HG03139 (cell line): ENCODE results near the gene AIFM3.

Experiments
- ATAC-seq: cut with Tn5 transposase; IDR thresholded peaks from one replicate; pipeline ENCODE4 v1.9.1; 2021; ENCODE audit not compliant: unreplicated experiment

Gene AIFM3

DNA sequence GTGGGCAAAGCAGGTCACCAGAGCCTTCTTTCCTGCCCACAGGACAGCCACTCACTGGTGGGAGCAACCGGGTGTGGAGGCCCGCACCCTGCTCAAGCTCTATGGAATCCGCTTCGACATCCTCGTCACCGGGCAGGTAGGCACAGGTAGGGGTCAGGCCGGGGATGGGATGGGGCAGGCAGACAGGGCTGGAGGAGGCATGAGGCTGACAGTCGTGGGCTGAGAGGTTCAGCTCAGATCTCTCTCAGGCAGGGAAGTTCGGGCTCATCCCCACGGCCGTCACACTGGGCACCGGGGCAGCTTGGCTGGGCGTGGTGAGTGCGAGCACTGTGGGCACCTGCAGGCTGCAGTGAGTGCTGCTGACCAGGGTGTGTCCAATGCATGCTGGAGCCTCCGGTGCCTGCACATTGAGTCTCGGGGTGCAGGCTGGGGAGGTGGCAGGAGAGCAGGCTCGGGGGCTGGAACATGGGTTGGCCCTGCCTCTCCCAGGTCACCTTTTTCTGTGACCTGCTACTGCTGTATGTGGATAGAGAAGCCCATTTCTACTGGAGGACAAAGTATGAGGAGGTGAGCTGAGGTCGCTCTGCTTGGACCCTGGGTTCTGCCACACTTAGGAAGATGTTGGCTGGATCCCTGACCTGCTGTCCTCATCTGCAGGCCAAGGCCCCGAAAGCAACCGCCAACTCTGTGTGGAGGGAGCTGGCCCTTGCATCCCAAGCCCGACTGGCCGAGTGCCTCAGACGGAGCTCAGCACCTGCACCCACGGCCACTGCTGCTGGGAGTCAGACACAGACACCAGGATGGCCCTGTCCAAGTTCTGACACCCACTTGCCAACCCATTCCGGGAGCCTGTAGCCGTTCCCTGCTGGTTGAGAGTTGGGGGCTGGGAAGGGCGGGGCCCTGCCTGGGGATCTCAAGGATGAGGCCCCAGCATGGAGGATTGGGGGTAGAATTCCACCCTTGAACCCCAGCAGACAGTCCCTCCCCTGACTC is 59.0 kb downstream of the AIFM3 start:
- ATAC-seq = no peak

DNA sequence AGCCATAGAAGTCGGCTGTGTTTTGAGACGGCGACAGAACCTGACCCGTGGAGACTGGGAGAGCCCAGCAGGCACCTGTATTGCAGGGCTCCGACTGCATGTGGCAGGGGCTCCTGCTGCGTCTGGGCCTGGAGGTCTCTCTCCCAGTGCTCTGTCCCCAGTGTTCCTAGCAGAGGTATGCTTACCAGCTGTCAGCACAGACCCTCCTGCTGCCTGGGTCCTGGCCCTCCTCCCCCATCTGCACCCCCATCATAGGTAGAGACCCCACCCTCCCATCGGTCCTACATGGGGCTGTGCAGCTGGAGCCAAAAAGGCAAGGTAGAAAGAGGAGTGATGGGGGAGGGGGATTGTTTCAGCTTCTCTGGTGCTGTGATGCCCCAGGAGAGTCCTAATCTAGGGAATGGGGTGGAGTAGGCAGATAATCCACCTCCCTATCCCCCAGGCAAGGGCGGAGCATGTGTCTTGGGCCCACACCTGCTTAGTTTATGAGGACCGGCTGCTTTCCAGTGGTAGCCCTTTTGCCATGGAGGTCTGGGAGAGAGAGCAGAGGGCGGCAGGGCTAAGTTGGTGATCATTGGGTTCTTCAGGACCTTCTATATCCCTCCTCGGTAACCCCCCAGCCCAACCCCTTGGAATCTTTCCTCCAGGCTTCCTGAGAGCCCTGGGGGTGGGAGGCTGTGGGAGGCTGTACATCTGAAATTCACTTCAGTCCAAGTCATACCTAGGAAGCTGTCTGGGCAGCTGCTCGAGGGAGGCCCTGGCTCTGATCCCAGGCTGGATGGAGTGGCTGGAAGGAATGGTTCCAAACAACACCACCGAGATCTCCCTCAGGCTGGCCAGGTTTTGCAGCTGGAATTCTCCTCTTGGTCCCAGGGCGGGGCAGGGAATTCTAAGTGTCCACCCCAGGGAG is 60.0 kb downstream of the AIFM3 start:
- no peak for ATAC-seq

DNA sequence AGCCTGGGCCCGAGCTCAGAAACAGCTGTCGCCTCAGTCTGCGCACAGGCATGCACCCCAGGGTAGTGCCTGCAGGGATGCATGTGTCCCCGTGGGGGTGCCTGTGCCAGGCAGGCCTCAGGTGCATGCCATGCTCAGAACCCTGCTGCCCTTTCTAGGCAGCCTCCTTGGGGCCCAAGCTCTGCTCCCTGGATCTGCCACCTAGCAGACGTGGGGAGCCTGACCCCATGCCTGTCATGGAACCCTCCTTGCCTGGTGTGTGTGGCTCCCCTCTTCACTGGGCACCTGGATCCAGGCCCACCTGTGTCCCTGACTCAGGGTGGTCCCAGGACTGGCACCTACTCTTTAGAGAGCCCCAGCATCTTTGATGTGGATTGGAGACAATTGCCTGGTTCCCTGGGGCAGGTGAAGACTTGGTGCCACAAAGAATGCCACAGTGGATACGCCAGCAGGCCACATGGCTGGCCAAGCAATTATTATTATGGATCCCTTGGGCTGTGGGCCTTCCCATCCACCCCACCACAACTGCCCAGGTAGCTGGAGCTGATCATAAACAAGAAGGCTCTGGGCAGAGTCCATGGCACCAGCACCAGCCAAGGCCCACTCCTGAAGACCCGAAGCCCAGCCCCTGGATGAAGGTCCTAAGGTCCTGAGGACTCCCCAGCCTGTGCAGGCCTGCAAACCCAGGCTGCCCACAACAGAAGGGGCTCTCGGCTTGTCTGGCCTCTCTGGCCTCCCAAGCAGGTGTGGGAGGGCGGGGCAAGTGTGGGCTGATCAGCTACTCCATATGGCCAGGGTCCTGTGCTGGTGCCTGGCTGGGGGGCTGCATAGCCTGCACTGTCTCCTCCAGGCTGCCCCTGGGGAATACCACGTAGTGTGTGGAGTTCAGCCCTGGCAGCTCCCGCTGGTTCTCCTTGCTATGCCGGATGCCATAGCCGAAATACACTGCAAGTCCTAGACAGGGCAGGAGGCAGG is 61.5 kb downstream of the AIFM3 start:
- no peak for ATAC-seq

DNA sequence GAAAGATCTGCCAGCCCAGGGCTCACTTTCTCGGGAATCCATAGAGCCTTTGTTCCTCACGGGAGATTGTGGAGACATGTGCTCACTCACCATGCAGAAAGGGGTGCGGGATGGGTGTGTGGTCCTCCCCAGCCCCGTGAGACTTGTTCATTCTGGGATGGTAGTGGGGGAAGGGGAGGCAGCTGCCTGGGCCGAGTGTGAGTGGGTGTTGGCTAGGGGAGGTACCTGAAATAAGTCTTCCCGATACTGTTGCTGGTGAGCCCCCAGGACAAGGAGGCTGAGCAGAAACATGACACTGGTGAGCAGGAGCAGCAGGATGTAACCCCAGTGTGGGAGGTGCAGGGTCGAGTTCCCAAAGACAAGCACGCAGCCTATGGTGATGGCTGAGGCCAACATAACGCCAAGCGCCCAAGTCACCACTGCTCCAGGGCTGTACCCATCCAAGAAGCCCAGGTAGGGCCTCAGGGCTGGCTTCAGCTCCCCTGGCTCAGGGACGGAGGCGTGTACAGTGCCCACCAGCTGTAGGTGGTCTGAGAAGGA is 62.5 kb downstream of the AIFM3 start:
- ATAC-seq = no peak

- no peak for ATAC-seq
These were observed 63.0 kb downstream of the AIFM3 start for GRCh38 chr22:21030032-21030431.
